ENCODE data around the gene EGFL8. TPM values are rescaled to one million over a fixed set of nuclear protein-coding genes. Genes with fewer than 3 reads are reported as not detected.

Gene EGFL8
- total RNA-seq, 1 donor from 2014 or later, result 14.6 TPM

DNA sequence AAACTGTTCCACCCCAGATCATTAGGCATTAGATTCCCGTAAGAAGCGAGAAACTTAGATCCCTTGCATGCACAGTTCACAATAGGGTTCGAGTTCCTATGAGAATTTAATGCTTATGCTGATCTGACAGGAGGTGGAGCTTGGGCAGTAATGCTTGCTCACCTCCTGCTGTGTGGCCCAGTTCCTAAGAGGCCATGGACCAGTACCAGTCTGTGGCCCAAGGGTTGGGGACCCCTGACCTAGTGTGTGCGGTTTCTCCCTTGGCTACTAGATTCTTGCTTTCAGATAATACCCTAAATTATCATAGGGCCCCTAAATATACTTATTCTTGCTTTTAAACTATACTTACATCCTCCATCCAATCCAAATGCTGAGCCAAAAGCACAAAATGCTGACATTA is 30.0 kb downstream of the EGFL8 start:
- peak overlapping the region in 2 of 3 donors; percentile 78 to 85 for H3K9ac ChIP-seq (ENCODE audit: low read depth in 1 of 3, low read length in 3 of 3)
- peak overlapping the region; percentile 86 for H3K27ac ChIP-seq (ENCODE audit: low read depth, low read length)
- no peaks in the 10 kb centered on the region for H3K27me3 ChIP-seq (ENCODE audit: control insufficient read depth in 3 of 3, insufficient read depth in 3 of 3, low read length in 3 of 3)
- H3K4me3 ChIP-seq (ENCODE audit: low read length in 3 of 3), result peak overlapping the region in 1 of 3 donors; percentile 74
- no peaks in the 10 kb centered on the region for H3K36me3 ChIP-seq (ENCODE audit: control insufficient read depth in 3 of 3, insufficient read depth in 3 of 3, low read length in 3 of 3)
- peaks cover 29 to 50% (median 36%) of the 10 kb centered on the region in 3 donors for H3K4me1 ChIP-seq (ENCODE audit: control insufficient read depth in 3 of 3, insufficient read depth in 3 of 3, low read length in 3 of 3)
- H3K9me3 ChIP-seq (ENCODE audit: control insufficient read depth in 3 of 3, low read length in 3 of 3), result no peaks in the 10 kb centered on the region

DNA sequence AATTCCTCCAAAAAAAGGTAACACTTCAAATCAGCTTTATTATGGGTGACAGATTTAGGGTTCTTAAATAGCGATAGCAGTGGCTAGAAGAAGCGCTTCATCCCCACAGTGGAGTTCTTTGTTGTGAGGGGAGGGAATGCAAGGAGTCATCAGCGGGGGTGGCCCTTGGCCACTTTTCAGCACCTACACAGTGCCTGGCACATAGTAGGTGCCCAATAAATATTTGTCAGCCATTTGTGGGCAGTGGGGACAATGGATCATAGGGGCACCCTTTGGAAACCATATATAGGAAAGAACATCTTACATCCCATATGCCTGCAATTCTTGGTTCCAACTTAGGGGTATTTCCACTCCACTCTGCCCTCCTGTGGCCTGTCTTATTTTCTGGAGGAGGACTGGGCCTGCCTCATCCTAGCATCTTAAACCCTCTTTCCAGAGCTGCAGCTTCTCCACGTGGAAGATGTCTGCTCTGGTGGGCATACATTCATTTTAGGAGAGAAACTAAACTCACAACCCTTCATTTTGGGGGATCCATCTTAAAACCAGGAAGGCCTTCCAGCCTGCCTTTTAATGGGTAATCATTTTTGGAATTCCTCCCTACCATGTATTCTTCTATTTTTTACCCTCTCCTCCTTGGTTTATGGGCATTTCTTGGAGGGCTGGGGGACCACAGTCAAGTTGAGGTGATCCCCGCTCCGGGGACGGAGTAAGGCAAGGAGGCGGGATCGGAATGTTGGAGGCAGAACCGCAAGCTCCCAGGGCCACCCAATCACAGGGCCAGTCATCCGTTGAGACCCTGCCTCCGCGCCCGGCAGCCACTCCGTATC is 30.6 kb downstream of the EGFL8 start:
- Histone ChIP-seq H3K9ac (ENCODE audit: low read depth in 1 of 3, low read length in 3 of 3) (peak overlapping the region; percentile 78 to 86 (median 85)), H3K4me1 (ENCODE audit: control insufficient read depth in 3 of 3, insufficient read depth in 3 of 3, low read length in 3 of 3) (peaks cover 29 to 50% (median 36%) of the 10 kb centered on the region in 3 donors), H3K36me3 (ENCODE audit: control insufficient read depth in 3 of 3, insufficient read depth in 3 of 3, low read length in 3 of 3) (no peaks in the 10 kb centered on the region)

DNA sequence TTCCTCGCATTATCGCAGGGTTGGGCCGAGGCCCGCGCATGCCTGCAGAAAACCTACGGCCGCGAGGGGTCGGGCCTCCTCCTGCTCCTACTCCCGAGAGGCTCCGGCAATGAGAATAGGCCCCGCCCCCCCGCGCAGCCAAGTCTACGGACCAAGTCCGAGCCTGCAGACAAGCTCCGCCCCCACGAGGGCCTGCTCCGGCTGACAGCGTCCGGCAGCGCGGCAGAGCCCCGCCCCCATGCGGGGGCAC is 31.2 kb downstream of the EGFL8 start:
- peak overlapping the region; percentile 98 for H3K27ac ChIP-seq (ENCODE audit: low read depth, low read length)
- H3K27me3 ChIP-seq (ENCODE audit: control insufficient read depth in 3 of 3, insufficient read depth in 3 of 3, low read length in 3 of 3), result peaks cover 0 to 1% (median 1%) of the 10 kb centered on the region in 3 donors
- peak overlapping the region in 2 of 3 donors; percentile 99 to 100 for H3K4me3 ChIP-seq (ENCODE audit: low read length in 3 of 3)
- H3K9me3 ChIP-seq (ENCODE audit: control insufficient read depth in 3 of 3, low read length in 3 of 3), result no peaks in the 10 kb centered on the region
- H3K36me3 ChIP-seq (ENCODE audit: control insufficient read depth in 3 of 3, insufficient read depth in 3 of 3, low read length in 3 of 3), result no peaks in the 10 kb centered on the region
- peaks cover 29 to 46% (median 32%) of the 10 kb centered on the region in 3 donors for H3K4me1 ChIP-seq (ENCODE audit: control insufficient read depth in 3 of 3, insufficient read depth in 3 of 3, low read length in 3 of 3)
- H3K9ac ChIP-seq (ENCODE audit: low read depth in 1 of 3, low read length in 3 of 3), result peak overlapping the region in 2 of 3 donors; percentile 99 to 100

More for the DNA sequence above, 30.6 kb downstream of the EGFL8 start:
- no peaks in the 10 kb centered on the region for H3K27me3 ChIP-seq (ENCODE audit: control insufficient read depth in 3 of 3, insufficient read depth in 3 of 3, low read length in 3 of 3)
- H3K4me3 ChIP-seq (ENCODE audit: low read length in 3 of 3), result peak overlapping the region; percentile 68 to 74 (median 74)
- no peaks in the 10 kb centered on the region for H3K9me3 ChIP-seq (ENCODE audit: control insufficient read depth in 3 of 3, low read length in 3 of 3)
- peak overlapping the region; percentile 86 for H3K27ac ChIP-seq (ENCODE audit: low read depth, low read length)

DNA sequence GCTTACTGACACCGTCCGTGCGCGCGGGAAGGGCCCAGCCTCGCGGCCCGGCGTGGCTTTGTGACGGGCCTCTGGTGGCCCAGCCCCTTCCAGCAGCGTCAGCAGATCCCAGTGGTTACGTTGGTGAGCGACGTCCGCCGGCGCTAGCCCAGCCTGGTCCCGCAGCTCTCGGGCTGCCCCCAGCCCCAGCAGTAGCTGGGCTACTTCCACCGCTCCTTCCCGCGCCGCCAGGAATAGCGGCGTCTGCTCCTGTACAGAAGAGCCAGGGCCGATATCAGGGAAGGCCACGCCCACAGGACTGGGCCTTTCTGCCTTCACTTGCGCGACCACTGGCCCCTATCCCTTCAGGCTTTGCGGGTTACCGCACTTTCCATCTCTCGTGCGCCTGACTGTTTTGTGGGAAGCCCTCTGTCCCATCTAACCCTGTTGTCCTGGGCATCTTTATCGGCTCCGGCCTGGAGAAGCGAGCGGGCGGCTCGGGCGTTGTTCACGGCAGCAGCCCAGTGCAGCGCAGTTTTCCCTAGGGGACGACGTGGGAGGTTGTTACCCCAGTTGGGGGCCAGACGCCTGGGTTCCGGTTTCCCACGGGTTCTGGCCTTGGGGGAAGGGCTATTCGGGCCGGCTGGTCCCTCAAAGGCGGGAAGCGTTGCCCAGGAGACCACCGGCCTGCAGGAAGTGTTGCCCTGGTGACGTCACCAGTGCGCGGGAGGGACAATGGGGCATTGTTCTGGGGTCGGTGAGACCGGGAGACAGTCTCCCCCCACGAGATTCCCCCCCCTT is 31.7 kb downstream of the EGFL8 start:
- peak overlapping the region; percentile 95 to 100 (median 99) for H3K4me3 ChIP-seq (ENCODE audit: low read length in 3 of 3)
- H3K9me3 ChIP-seq (ENCODE audit: control insufficient read depth in 3 of 3, low read length in 3 of 3), result no peaks in the 10 kb centered on the region
- H3K4me1 ChIP-seq (ENCODE audit: control insufficient read depth in 3 of 3, insufficient read depth in 3 of 3, low read length in 3 of 3), result peaks cover 24 to 41% (median 27%) of the 10 kb centered on the region in 3 donors
- H3K9ac ChIP-seq (ENCODE audit: low read depth in 1 of 3, low read length in 3 of 3), result peak overlapping the region; percentile 99 to 100 (median 100)
- H3K36me3 ChIP-seq (ENCODE audit: control insufficient read depth in 3 of 3, insufficient read depth in 3 of 3, low read length in 3 of 3), result no peaks in the 10 kb centered on the region
- H3K27me3 ChIP-seq (ENCODE audit: control insufficient read depth in 3 of 3, insufficient read depth in 3 of 3, low read length in 3 of 3), result peaks cover 5 to 7% (median 6%) of the 10 kb centered on the region in 3 donors
- H3K27ac ChIP-seq (ENCODE audit: low read depth, low read length), result peak overlapping the region; percentile 98

DNA sequence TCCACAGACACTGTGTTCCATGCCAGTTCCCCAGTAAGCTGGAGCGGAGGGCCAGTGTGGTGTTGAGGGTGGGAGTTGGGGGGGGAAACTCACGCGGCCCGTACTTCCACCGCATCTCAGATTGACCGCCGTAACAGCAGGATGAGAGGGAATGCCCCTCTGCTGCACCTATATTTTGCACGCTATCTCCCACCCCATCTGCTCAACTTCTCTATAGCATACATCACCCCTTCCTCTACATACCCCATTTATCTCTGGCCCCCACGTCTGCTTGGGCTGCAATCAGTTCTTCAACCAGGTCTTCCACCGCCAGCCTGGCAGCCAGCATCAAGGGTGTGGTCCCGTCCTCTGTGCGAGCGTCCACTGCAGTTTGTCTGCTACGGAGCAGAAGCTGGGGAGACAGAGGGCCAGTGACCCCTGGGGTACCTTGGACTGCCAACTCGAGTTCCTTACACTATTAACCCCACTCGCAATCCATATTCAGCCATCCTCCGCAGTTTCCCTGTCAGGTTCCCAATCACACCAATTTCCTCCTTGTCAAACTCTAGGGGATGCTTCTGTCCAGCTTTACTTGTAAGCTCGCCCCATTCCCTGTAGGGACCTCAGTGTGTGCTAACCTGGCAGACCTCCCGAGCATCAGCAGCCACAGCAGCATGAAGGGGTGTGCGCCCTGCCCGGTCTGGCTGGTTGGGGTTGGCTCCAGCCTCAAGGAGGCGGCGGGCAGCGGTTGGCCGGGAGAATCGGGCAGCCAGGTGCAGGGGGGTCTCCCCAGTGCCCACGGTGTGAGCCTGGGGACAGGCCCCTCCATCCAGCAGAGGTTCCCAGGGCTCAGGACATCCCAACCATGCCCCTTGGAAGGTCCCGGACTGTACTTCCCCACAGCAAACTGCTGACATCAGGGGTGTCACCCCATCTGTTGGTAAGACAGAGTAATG is 32.6 kb downstream of the EGFL8 start:
- Histone ChIP-seq H3K4me3 (ENCODE audit: low read length in 3 of 3) (peak overlapping the region; percentile 95 to 100 (median 99)), H3K9ac (ENCODE audit: low read depth in 1 of 3, low read length in 3 of 3) (peak overlapping the region; percentile 99 to 100 (median 100)), H3K36me3 (ENCODE audit: control insufficient read depth in 3 of 3, insufficient read depth in 3 of 3, low read length in 3 of 3) (no peaks in the 10 kb centered on the region), H3K9me3 (ENCODE audit: control insufficient read depth in 3 of 3, low read length in 3 of 3) (no peaks in the 10 kb centered on the region), H3K27ac (ENCODE audit: low read depth, low read length) (peak overlapping the region; percentile 98), H3K4me1 (ENCODE audit: control insufficient read depth in 3 of 3, insufficient read depth in 3 of 3, low read length in 3 of 3) (peaks cover 24 to 34% (median 26%) of the 10 kb centered on the region in 3 donors), H3K27me3 (ENCODE audit: control insufficient read depth in 3 of 3, insufficient read depth in 3 of 3, low read length in 3 of 3) (peaks cover 7 to 14% (median 8%) of the 10 kb centered on the region in 3 donors)

- H3K27ac ChIP-seq (ENCODE audit: low read depth, low read length), result no peak overlapping the region
These were observed 33.9 kb downstream of the EGFL8 start for GRCh38 chr6:32198345-32198696.

GRCh38 chr6:32198866-32199265 is 34.5 kb downstream of the EGFL8 start:
- H3K4me1 ChIP-seq (ENCODE audit: control insufficient read depth in 3 of 3, insufficient read depth in 3 of 3, low read length in 3 of 3), result peaks cover 20 to 31% (median 21%) of the 10 kb centered on the region in 3 donors
- no peaks in the 10 kb centered on the region for H3K36me3 ChIP-seq (ENCODE audit: control insufficient read depth in 3 of 3, insufficient read depth in 3 of 3, low read length in 3 of 3)
- no peaks in the 10 kb centered on the region for H3K9me3 ChIP-seq (ENCODE audit: control insufficient read depth in 3 of 3, low read length in 3 of 3)
- H3K9ac ChIP-seq (ENCODE audit: low read depth in 1 of 3, low read length in 3 of 3), result no peak overlapping the region
- no peak overlapping the region for H3K27ac ChIP-seq (ENCODE audit: low read depth, low read length)
- H3K4me3 ChIP-seq (ENCODE audit: low read length in 3 of 3), result no peak overlapping the region
- peaks cover 7 to 25% (median 14%) of the 10 kb centered on the region in 3 donors for H3K27me3 ChIP-seq (ENCODE audit: control insufficient read depth in 3 of 3, insufficient read depth in 3 of 3, low read length in 3 of 3)

More at GRCh38 chr6:32198345-32198696, 33.9 kb downstream of the EGFL8 start:
- Histone ChIP-seq H3K27me3 (ENCODE audit: control insufficient read depth in 3 of 3, insufficient read depth in 3 of 3, low read length in 3 of 3) (peaks cover 7 to 20% (median 10%) of the 10 kb centered on the region in 3 donors), H3K9ac (ENCODE audit: low read depth in 1 of 3, low read length in 3 of 3) (no peak overlapping the region), H3K36me3 (ENCODE audit: control insufficient read depth in 3 of 3, insufficient read depth in 3 of 3, low read length in 3 of 3) (no peaks in the 10 kb centered on the region), H3K4me3 (ENCODE audit: low read length in 3 of 3) (no peak overlapping the region), H3K9me3 (ENCODE audit: control insufficient read depth in 3 of 3, low read length in 3 of 3) (no peaks in the 10 kb centered on the region), H3K4me1 (ENCODE audit: control insufficient read depth in 3 of 3, insufficient read depth in 3 of 3, low read length in 3 of 3) (peaks cover 20 to 31% (median 21%) of the 10 kb centered on the region in 3 donors)

- peaks cover 9 to 32% (median 19%) of the 10 kb centered on the region in 3 donors for H3K27me3 ChIP-seq (ENCODE audit: control insufficient read depth in 3 of 3, insufficient read depth in 3 of 3, low read length in 3 of 3)
- H3K4me3 ChIP-seq (ENCODE audit: low read length in 3 of 3), result no peak overlapping the region
- H3K27ac ChIP-seq (ENCODE audit: low read depth, low read length), result no peak overlapping the region
- no peak overlapping the region for H3K9ac ChIP-seq (ENCODE audit: low read depth in 1 of 3, low read length in 3 of 3)
- no peaks in the 10 kb centered on the region for H3K9me3 ChIP-seq (ENCODE audit: control insufficient read depth in 3 of 3, low read length in 3 of 3)
- no peaks in the 10 kb centered on the region for H3K36me3 ChIP-seq (ENCODE audit: control insufficient read depth in 3 of 3, insufficient read depth in 3 of 3, low read length in 3 of 3)
- peaks cover 12 to 17% (median 13%) of the 10 kb centered on the region in 3 donors for H3K4me1 ChIP-seq (ENCODE audit: control insufficient read depth in 3 of 3, insufficient read depth in 3 of 3, low read length in 3 of 3)
These were observed 36.5 kb downstream of the EGFL8 start for GRCh38 chr6:32200711-32201475.

- Histone ChIP-seq H3K9me3 (ENCODE audit: control insufficient read depth in 3 of 3, low read length in 3 of 3) (no peaks in the 10 kb centered on the region), H3K4me1 (ENCODE audit: control insufficient read depth in 3 of 3, insufficient read depth in 3 of 3, low read length in 3 of 3) (peaks cover 3 to 5% (median 3%) of the 10 kb centered on the region in 3 donors), H3K9ac (ENCODE audit: low read depth in 1 of 3, low read length in 3 of 3) (no peak overlapping the region), H3K36me3 (ENCODE audit: control insufficient read depth in 3 of 3, insufficient read depth in 3 of 3, low read length in 3 of 3) (no peaks in the 10 kb centered on the region), H3K27ac (ENCODE audit: low read depth, low read length) (no peak overlapping the region), H3K27me3 (ENCODE audit: control insufficient read depth in 3 of 3, insufficient read depth in 3 of 3, low read length in 3 of 3) (peaks cover 9 to 32% (median 19%) of the 10 kb centered on the region in 3 donors), H3K4me3 (ENCODE audit: low read length in 3 of 3) (no peak overlapping the region)
These were observed 37.8 kb downstream of the EGFL8 start for GRCh38 chr6:32202186-32202585.
